ENCODE measurements around the gene MEIOSIN.

DNA sequence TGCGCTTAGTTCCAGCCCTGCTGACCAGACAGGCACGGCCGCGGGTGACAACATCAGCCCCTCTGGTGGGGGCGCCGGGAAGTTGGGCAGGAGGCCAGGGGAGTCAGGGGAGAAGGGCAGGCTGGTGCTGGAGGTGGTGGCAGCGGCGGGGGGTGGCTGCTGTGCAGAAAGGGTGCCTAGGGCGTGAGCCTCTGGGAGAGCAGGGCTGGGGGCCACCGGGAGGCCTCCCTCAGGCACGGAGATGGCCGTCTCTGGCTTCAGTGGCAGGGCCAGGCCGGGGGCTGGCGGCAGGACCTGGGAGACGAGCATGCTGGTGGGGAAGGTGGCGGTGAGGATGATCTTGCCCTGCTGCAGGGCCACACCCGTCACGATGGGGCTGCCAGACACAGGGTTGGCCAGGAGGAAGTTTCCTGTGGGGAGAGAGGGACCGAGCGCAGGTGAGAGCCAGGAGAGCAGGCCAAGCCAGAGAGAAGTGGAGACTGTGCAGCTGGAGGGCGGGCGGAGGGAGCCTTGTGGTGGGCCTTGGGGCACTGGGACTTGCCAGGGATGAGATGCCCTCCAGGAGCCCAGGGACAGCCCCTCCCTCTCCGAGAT is 32.6 kb downstream of the MEIOSIN start:
- no peak for TF ChIP-seq POLR2A (IDR thresholded peaks at IDR 0.05)
- TF ChIP-seq, protein P1, sequence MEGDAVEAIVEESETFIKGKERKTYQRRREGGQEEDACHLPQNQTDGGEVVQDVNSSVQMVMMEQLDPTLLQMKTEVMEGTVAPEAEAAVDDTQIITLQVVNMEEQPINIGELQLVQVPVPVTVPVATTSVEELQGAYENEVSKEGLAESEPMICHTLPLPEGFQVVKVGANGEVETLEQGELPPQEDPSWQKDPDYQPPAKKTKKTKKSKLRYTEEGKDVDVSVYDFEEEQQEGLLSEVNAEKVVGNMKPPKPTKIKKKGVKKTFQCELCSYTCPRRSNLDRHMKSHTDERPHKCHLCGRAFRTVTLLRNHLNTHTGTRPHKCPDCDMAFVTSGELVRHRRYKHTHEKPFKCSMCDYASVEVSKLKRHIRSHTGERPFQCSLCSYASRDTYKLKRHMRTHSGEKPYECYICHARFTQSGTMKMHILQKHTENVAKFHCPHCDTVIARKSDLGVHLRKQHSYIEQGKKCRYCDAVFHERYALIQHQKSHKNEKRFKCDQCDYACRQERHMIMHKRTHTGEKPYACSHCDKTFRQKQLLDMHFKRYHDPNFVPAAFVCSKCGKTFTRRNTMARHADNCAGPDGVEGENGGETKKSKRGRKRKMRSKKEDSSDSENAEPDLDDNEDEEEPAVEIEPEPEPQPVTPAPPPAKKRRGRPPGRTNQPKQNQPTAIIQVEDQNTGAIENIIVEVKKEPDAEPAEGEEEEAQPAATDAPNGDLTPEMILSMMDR (IDR thresholded peaks at IDR 0.05): no peak

Data from uterus (tissue), 2 donors.